Thyroid gland (tissue), 4 donors: ENCODE results near the gene IFI16.

Source experiments
- POLR2A ChIP-seq, 2 donors: fragments of 450-650 bp; IDR thresholded peaks; one replicate each; pipeline ENCODE4 v1.6.1; 2017; ENCODE audit warnings: antibody characterized with exemption in 2 of 2, mild to moderate bottlenecking in 2 of 2, moderate library complexity in 1 of 2
- TF ChIP-seq, protein P1 (sequence below), 6 experiments: fragments of 200-600 bp in 3 of 6; fragments of 450-650 bp in 3 of 6; sonication (generic) in 3 of 6; IDR thresholded peaks; one replicate each; pipeline ENCODE4 v1.5.1; 2016 to 2019; ENCODE audit warnings: antibody characterized with exemption in 6 of 6, mild to moderate bottlenecking in 2 of 6, inconsistent platforms in 1 of 6, moderate library complexity in 1 of 6

DNA sequence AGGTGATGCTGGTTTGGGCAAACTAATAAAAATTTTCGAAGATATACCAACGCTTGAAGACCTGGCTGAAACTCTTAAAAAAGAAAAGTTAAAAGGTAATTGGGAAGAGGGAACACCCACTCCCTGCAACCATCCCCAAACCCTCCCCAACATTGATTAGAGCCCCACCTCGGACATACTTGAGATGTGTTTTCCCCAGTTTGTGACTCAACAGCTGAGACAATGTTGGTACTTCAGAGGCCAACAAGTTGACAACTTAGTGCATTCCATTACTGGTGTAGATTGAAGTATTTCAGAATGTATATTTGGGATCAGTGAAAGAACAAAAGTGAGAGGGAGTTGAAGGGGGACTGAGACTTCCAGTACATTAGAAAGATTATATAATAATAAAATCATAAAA, 5.1 kb downstream of the IFI16 start:
- TF ChIP-seq, protein P1, sequence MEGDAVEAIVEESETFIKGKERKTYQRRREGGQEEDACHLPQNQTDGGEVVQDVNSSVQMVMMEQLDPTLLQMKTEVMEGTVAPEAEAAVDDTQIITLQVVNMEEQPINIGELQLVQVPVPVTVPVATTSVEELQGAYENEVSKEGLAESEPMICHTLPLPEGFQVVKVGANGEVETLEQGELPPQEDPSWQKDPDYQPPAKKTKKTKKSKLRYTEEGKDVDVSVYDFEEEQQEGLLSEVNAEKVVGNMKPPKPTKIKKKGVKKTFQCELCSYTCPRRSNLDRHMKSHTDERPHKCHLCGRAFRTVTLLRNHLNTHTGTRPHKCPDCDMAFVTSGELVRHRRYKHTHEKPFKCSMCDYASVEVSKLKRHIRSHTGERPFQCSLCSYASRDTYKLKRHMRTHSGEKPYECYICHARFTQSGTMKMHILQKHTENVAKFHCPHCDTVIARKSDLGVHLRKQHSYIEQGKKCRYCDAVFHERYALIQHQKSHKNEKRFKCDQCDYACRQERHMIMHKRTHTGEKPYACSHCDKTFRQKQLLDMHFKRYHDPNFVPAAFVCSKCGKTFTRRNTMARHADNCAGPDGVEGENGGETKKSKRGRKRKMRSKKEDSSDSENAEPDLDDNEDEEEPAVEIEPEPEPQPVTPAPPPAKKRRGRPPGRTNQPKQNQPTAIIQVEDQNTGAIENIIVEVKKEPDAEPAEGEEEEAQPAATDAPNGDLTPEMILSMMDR (IDR thresholded peaks at IDR 0.05) = no peak
- TF ChIP-seq POLR2A (IDR thresholded peaks at IDR 0.05) = no peak
